Kidney capillary endothelial cell (primary cell): ENCODE results near the gene PRIMPOL.
"Not testable (repeated sequence)": the region's sequence is repeated elsewhere in the genome, so short reads cannot be mapped to it uniquely, and the experiment has no call there.

Experiments
- DNase-seq: peaks from one replicate; pipeline ENCODE4 v3.0.0-alpha.2; 2018; ENCODE audit warnings: low spot score

PRIMPOL gene

DNA sequence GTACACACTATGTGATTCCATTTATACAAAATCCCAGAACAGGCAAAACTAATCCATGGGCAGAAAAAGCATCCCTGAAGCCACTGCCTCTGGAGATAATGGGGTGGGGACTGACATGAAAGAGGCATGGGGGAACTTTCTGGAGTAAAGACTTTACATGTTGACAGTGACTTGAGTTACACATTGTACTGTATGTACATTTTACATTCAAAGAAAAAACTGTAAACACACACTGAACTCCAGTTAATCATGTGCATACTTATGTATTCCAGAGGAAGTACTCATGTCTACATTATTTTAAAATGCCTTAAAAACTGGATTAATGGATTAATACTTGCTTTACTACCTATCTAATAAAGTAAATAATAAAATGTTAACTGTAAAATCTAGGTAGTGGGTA is 62.8 kb downstream of the PRIMPOL start:
- DNase-seq, result no peak

DNA sequence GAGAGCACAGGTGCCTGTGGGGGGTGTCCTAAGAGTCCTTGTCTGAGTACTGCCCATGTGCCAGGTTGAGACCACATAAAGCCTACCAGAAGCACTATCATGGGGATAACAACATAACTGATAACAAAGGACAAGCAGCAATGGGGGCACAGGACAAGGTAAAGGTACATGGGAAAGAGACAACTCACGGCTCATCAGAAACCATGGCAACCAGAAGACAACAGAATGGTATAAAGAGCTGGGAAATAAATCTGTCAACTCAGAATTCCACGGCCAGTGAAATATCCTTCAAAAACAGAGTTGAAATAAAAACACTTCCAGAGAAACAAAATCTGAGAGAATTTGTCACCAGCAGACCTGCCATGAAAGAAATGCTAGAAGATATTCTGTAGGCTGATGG is 64.3 kb downstream of the PRIMPOL start:
- no peak for DNase-seq

DNA sequence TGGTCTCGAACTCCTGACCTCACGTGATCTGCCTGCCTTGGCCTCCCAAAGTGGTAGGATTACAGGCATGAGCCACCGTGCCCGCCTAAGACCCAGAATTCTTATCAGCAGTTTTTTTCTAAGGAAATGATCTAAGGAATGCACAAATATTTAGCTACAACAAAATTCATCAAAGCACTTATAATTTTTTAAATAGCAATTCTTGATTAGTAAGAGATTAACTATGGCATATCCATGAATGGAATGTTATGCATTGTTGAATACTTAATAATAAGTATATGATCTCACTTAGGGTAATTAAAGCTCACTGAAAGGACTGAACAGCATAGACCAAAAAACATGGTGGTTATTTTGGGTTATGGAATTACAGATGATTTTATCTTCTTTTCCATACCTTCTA is 66.0 kb downstream of the PRIMPOL start:
- no peak for DNase-seq

DNA sequence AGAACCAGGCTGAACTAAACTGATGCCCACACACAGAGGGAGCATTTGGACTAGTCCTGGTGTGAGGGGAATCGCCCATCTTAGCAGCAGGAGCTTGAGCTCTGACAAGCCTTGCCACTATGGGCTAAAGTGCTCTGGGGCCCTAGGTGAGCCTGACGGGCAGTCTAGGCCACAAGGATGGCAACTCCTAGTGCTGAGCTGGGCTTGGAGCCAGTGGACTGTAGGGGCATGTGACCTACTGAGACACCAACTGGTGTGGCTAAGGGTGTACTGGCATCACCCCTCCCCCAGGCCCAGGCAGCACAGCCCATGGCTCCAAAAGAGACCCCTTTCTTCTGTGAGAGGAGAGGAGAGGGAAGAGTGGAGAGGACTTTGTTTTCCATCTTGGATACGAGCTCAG is 69.9 kb downstream of the PRIMPOL start:
- no peak for DNase-seq

DNA sequence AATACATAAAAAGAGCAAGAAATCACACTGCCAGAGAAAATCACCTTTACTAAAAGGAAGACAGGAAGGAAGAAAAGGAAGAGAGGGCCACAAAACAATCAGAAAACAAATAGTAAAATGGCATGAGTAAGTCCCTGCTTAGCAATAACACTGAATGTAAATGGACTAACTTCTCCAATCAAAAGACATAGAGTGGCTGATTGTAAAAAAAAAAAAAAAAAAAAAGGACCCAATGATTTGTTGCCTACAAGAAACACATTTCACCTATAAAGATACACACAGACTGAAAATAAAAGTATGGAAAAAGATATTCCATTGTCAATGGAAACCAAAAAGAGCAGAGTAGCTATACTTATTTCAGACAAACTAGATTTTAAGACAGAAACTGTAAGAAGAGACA is 71.7 kb downstream of the PRIMPOL start:
- no peak for DNase-seq

DNA sequence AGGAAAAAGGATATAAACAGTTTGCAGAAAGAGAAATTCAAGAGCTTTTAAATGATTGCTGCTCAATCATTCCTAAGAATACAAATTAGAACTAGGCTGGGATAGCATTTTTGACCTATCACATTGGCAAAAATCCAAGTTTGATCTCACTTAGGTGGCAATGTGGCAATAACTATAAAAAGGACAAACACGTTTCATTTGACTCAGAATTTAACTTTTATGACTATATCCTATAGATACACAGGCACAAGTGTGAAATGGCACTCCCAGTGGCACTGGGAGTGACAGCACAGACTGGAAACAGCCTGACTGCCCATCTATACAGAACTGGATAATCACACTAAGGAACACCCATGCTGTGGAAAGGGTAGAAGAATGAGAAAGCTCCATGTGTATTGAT is 73.3 kb downstream of the PRIMPOL start:
- no peak for DNase-seq

DNA sequence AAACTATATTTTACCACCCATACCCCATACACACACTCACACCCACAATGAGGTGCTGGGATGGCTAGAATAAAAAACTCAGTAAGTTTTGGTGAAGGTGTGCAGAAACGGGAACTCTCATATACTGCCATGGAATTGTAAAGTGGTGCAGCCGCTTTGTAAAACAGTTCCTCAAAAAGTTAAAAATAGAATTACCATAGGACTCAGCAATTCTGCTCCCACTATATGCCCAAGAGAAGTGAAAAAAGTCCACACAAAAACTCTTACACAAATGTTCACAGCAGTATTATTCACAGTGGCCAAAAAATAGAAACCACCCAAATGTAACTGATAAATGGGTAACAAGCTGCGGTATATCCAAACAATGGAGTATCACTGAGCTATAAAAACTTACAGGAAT is 77.9 kb downstream of the PRIMPOL start:
- DNase-seq, result no peak

DNA sequence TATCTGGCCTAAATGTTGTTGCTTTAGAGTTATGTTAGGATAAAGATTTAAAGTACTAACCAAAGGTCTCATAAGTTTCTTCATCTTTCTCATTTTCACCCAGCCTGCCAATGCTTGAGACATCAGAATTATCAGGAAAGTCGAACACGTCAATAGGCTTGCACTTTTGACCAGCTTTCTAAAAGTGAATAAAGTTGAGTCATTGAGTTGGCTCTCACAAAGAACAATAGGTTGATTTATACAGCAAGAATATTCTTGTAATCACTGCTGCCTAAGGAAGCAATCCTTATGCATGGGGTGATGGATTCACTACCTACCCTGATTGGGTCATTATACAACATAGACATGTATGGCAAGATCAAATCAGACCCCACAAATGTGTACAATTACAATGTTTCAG is 79.3 kb downstream of the PRIMPOL start:
- DNase-seq, result peak; percentile 78

DNA sequence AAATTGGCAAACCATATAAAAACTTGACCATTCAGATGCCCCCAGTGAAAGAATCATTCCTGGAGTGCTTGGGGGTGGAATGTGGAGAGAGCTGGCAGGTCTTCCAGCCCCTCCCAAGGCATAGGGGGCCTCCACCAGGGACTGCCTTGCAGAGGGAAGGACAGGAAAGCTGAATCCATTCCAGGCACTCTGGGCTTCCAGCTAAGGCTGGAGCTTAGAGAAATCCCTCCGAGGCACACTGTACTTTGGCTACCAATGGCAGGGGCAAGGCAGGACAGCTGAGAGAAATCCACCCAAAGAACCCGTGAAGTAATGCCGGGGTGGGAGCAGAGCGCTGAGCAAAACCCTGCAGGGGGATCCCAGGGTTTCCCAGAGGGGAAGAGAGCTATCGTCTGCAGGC is 80.4 kb downstream of the PRIMPOL start:
- no peak for DNase-seq

DNA sequence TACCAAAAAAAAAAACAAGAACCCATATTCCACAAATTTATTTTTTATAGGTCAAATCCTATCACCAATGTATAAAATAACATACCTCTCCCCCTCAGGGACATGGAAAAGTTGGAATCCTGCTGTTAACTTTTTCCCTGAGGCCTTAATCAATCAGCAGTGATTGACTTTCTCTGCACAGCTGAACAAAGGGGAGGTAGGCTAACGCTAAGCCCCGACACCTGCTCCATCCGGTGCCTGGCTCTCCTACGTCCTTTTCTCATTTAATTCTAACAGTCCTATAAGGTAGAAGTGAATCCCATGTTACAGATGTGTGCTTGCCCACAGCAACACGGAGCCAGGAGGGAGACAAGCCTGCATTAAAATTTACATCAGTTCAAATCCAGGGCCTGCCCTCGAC is 81.5 kb downstream of the PRIMPOL start:
- no peak for DNase-seq

DNA sequence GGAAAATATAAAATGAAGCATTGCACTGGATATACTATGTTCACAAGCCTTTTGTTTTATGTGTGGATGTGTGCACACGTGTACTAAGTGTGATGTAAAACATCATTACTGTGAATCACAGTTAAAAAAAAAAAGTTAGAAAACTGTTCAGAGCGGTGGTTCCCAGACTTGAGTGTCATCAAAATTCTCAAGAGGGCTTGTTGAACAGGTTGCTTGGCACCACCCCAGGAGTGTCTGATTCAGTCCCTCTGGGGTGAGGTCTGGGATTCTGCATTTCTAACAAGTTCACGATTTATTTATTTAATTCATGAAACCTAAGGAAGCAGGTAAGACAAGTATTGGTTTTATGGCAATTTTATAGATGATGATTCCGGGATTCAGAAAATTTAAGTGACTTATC is 82.6 kb downstream of the PRIMPOL start:
- no peak for DNase-seq

DNA sequence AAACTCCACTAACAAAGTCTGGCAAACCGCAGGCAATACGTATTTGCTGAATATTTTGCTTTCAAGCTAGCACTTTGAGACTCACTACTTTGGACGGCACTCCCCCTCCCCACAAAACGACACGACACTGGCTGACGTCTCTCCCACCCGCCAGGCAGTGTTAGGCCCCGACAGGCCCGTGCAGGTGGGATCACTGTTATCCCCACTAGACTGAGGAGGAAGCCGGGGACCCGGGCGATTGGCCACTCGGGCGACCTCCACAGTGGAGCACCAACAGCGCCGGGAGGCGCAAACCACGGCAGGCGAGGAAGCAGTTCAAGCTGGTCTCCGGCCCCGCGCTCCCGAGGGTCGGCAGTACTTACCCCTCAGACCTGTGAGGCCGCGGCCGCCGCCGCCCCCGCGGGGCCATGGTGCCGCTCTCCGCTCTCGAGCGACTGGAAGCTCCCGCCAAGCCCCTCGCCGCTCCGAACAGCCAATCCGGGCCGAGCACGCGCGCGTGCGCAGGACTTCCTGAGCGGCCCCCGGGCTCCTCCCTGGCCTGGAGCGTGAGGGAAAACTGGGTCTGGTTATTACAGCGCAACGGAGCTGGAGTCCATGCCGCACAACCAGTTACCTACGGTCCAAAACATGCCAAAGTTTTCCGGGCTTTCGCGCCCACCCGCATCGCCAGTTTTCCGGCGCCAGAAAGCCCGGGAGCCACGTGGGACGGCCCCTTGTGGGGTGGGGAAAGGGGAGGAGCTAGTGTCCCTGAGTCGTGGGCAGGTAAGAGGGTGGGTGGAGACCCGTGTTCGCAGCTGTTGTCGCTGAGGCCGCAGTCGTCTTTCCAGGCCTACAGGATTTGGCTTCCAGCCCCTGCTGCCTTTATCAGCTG is 84.4 kb downstream of the PRIMPOL start, which contains the start of gene CENPU:
TSS of gene CENPU (minus strand) at position 443 of the 871 bp plus-strand sequence. CDS start at position 409, 34 bp downstream.
- peak; percentile 97 for DNase-seq

DNA sequence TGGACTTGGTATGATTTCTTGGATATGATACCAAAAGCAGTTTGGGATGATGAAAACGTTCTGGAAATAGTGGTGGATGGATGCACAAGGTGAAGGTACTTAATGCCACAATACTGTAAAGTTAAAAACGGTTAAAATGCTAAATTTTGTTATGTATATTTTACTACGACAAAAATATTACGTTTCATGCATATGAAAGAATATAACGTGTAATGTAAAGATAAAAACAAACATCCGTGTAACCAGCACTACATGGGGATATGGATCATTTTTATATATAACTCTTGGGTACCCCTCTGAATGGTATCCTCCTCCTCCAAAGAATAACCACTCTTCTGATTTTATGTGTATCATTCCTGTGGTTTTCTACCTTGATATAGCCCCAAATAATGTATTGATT is 85.2 kb downstream of the PRIMPOL start:
- no peak for DNase-seq

DNA sequence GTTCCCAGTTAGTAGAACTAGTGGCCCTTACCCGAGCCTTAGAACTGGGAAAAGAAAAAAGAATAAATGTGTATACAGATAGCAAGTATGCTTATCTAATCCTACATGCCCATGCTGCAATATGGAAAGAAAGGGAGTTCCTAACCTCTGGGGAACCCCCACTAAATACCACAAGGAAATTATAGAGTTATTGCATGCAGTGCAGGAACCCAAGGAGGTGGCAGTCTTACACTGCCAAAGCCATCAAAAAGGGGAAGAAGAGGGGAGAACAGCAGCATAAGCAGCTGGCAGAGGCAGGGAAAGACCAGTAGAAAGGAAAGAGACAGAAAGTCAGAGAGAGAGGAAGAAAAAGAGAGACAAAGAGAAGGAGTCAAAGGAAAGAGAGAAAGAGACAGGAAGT is 90.0 kb downstream of the PRIMPOL start:
- not testable (repeated sequence) for DNase-seq

DNA sequence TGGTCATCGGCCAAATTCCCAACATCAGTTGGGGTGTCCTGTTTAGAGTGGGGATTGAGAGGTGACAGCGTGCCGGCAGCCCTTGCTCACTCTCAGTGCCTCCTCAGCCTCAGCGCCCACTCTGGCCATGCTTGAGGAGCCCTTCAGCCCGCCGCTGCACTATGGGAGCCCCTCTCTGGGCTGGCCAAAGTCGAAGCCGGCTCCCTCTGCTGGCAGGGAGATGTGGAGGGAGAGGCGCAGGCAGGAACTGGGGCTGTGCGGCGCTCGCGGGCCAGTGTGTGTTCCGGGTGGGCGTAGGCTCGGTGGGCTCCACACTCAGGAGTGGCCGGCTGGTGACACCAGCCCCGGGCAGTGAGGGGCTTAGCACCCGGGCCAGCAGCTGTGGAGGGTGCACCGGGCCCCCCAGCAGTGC is 91.4 kb downstream of the PRIMPOL start:
- no peak for DNase-seq

DNA sequence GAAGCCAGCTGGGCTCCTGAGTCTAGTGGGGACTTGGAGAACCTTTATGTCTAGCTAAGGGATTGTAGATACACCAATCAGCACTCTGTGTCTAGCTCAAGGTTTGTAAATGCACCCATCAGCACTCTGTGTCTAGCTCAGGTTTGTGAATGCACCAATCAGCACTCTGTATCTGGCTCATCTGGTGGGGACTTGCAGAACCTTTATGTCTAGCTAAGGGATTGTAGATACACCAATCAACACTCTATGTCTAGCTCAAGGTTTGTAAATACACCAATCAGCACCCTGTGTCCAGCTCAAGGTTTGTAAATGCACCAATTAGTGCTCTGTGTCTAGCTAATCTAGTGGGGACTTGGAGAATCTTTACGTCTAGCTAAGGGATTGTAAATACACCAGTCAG is 92.1 kb downstream of the PRIMPOL start:
- not testable (repeated sequence) for DNase-seq

DNA sequence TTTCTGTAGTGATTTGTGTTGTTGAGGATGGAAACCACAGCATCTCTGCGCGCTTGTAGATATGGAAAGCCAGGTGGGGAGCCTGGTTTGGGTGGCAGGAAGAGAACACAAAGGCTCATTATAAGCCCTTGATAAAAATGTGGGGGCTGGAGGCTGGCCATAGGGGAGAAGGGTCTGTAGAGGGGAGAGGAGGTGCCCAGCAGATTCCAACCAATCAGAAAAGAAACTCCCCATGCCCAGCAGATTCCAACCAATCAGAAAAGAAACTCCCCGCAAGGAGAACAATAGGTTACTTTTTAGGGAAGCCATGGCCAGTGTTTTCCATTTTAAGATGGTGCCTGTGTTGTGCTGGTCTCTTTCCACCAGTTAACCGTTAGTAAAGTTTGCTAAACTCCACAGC is 94.1 kb downstream of the PRIMPOL start:
- no peak for DNase-seq

DNA sequence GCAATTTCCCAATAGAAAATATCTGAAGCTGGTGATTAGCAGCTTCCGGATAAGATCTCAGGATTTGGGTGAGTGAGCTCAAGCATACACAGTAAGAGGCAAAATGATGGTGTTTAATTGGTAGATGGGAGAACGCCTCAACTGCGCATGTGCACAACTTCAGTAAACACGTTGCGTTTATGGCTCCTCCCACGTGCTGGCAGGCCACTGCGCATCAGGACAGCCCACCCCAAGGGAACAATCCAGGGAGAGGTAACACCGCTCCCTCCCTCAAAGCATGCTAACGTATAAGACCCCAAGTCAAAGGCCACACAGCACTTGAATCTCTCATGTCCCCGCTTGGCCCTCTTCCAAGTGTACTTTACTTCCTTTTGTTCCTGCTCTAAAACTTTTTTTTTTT is 94.7 kb downstream of the PRIMPOL start:
- no peak for DNase-seq
